Psoas muscle (tissue), 8 donors: ENCODE results near the gene GAS6. TPM values are rescaled to one million over a fixed set of nuclear protein-coding genes. Genes with fewer than 3 reads are reported as not detected.
A peak's percentile ranks its signal among the peaks of the same experiment; 100 is the strongest.

Experiments
- ATAC-seq, 4 donors: fragments of 200-7000 bp; cut with Tn5 transposase; one replicate each; pipeline ENCODE4 v1.9.1; 2020; ENCODE audit warnings: moderate library complexity in 3 of 4, mild to moderate bottlenecking in 2 of 4
- DNase-seq, 2 donors: peaks; one replicate each; pipeline ENCODE4 v3.0.0-alpha.2; 2020
- H3K27ac ChIP-seq: fragments of 200-600 bp; one replicate; pipeline ENCODE4 v1.8.0; 2022
- H3K27me3 ChIP-seq, 3 donors: fragments of 200-600 bp in 1 of 3; one replicate each; pipeline versions ENCODE4 v1.6.1 to v1.8.0; 2013 to 2022; ENCODE audit warnings: low read length in 2 of 3, mild to moderate bottlenecking in 2 of 3, moderate library complexity in 1 of 3; ENCODE audit not compliant: insufficient read depth in 3 of 3
- H3K36me3 ChIP-seq, 2 donors: fragments of 200-600 bp in 1 of 2; one replicate each; pipeline versions ENCODE4 v1.6.1 to v1.8.0; 2013 to 2022; ENCODE audit warnings: low read depth in 1 of 2, mild to moderate bottlenecking in 1 of 2, moderate library complexity in 1 of 2; ENCODE audit not compliant: insufficient read depth in 1 of 2
- H3K4me1 ChIP-seq: fragments of 200-600 bp; one replicate; pipeline ENCODE4 v1.8.0; 2022
- H3K4me3 ChIP-seq: fragments of 200-600 bp; one replicate; pipeline ENCODE4 v1.8.0; 2022; ENCODE audit warnings: mild to moderate bottlenecking
- H3K9me3 ChIP-seq: fragments of 200-600 bp; one replicate; pipeline ENCODE4 v1.8.0; 2022
- WGBS, 3 donors: extraction: QIAGEN DNeasy Blood & Tissue Kit; methylation state at CpG; one replicate each; pipeline versions ENCODE4 v1.1.6 to v1.1.7; 2013; 5-methylcytosine and 5-hydroxymethylcytosine counted together
- intact Hi-C, 2 donors: fragments of 100-400 bp; cut with DNase I; formaldehyde crosslinking; loops; one replicate each; pipeline versions ENCODE4 v1.11.0 to v1.14.2; 2022
- polyA plus RNA-seq, 3 donors: library from polyadenylated mRNA; stranded (reverse); fragments of 200-250 nt; gene quantifications; one replicate each; pipeline ENCODE4 v1.2.3, GENCODE V29; 2013
- total RNA-seq, 4 donors: library from RNA; stranded (reverse); fragmentation: NEBNext Ultra II Directional in 2 of 4; extraction: Animal tissue kit (Norgen Biotek cat#: 25700) in 2 of 4; gene quantifications; one replicate each; pipeline versions ENCODE4 v1.2.1 to v1.2.4, GENCODE V29; 2021 to 2023
- TF ChIP-seq, protein P1 (sequence below): fragments of 200-600 bp; IDR thresholded peaks from one replicate; pipeline ENCODE4 v1.8.0; 2022; ENCODE audit warnings: antibody characterized with exemption
- donor health status: healthy with polysubstance abuse.
- donor health status: DM: no; HTN: no; CAD: no; lungs with moderate emphysema.
- donor health status: Bipolar disorder and iron deficiency.
- donor health status: healthy.
- donor health status: DM: yes; HTN: yes; CAD: no.
- donor health status: DM: no; HTN: no; CAD: no.
- donor health status: DM: no; HTN: no; CAD: no.
- donor health status: DM: yes; HTN: yes; CAD: no.

Gene GAS6
- total and polyA plus RNA-seq, 7 donors: 51.6 to 103 (median 65.8) TPM

DNA sequence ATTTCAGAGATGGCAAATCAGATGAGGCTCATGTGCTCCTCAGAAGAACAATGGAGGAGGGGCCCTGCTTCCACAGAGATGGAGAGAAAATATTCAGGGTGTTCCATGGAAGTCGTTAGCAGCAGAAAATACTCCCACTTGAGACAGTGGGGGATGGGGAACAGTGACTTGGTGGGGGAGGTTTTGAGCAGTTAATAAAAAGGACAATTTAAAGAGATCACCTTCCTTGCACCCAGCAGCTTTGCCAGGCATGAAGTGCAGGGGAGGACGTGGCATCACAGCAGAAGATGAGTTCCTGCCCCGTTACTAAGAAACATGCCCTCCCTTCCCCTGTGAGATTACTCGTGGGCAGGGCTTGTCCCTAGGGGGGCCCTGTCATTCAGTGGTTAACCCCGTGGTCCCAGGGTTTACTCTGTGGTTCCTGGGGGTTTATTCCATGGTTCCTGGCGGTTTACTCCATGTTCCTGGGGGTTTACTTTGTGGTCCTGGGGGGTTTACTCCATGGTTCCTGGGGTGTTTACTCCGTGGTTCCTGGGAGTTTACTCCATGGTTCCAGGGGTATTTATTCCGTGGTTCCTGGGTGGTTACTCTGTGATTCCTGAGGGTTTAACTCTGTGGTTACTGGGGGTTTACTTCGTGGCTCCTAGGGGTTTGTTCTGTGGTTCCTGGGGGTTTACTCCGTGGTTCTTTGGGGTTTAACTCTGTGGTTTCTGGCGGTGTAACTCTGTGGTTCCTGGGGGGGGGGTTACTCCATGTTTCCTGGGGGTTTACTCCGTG is 55.6 kb downstream of the GAS6 start:
- H3K4me3 ChIP-seq: no peak overlapping the region
- DNase-seq (no peak), ATAC-seq (no peak)
- H3K27me3 ChIP-seq: no peaks in the 10 kb centered on the region
- no peaks in the 10 kb centered on the region for H3K9me3 ChIP-seq
- no peaks in the 10 kb centered on the region for H3K4me1 ChIP-seq
- no peak overlapping the region for H3K27ac ChIP-seq
- 79 to 82% (median 79%) methylated on average over 12 of the region's 12 CpGs for WGBS, 3 donors
- TF ChIP-seq, protein P1, sequence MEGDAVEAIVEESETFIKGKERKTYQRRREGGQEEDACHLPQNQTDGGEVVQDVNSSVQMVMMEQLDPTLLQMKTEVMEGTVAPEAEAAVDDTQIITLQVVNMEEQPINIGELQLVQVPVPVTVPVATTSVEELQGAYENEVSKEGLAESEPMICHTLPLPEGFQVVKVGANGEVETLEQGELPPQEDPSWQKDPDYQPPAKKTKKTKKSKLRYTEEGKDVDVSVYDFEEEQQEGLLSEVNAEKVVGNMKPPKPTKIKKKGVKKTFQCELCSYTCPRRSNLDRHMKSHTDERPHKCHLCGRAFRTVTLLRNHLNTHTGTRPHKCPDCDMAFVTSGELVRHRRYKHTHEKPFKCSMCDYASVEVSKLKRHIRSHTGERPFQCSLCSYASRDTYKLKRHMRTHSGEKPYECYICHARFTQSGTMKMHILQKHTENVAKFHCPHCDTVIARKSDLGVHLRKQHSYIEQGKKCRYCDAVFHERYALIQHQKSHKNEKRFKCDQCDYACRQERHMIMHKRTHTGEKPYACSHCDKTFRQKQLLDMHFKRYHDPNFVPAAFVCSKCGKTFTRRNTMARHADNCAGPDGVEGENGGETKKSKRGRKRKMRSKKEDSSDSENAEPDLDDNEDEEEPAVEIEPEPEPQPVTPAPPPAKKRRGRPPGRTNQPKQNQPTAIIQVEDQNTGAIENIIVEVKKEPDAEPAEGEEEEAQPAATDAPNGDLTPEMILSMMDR: no peak
- intact Hi-C loops: no loop called here
- H3K36me3 ChIP-seq: no peaks in the 10 kb centered on the region

DNA sequence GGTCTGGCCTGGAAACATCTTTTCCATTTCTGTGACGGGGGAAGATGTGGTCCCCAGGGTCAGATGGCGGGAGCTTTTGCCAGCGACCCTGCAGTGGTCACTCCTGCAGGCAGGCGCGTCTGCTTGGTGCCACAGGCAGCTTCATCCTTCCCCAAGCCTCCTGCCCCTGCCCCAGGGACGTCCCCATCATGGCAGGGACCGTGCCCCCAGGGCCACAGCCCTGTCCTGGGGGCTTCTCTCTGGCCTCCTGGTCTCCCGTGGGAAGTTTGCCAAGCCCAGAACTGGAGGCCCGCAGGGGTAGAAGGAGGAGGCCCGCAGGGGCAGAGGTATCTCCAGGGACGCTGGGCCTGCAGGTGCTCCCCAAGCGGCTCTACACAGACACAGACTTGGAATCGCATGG is 57.4 kb downstream of the GAS6 start:
- intact Hi-C loops: no loop called here

DNA sequence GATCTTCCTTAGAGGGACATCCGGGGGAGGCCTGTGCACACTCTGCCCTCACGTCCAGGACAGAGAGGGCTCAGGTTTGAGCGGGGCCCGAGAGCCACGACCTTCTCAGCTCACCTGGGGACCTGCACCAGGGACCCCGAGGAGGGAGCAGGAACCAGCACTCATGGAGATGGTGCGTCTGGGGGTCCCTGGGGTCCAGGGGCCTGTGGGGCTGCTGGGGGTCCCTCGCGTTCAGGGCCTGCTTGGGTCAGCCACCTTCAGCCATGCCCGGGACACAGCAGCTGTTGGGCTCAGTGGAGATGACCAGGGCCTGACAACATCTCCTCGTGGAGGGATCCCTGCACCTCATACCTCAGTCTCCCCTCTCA is 57.8 kb downstream of the GAS6 start:
- intact Hi-C loops: no loop called here
- 89 to 93% (median 91%) methylated on average over 7 to 11 of the region's 11 CpGs for WGBS, 3 donors

More for the DNA sequence above, 57.4 kb downstream of the GAS6 start:
- Histone ChIP-seq H3K4me1 (no peaks in the 10 kb centered on the region), H3K36me3 (no peaks in the 10 kb centered on the region), H3K4me3 (no peak overlapping the region), H3K27me3 (peaks cover 0 to 4% (median 0%) of the 10 kb centered on the region in 3 donors), H3K9me3 (no peaks in the 10 kb centered on the region), H3K27ac (no peak overlapping the region)
- DNase-seq: no peak
- TF ChIP-seq, protein P1: no peak
- 88 to 92% (median 89%) methylated on average over 13 of the region's 13 CpGs for WGBS, 3 donors
- ATAC-seq: no peak

DNA sequence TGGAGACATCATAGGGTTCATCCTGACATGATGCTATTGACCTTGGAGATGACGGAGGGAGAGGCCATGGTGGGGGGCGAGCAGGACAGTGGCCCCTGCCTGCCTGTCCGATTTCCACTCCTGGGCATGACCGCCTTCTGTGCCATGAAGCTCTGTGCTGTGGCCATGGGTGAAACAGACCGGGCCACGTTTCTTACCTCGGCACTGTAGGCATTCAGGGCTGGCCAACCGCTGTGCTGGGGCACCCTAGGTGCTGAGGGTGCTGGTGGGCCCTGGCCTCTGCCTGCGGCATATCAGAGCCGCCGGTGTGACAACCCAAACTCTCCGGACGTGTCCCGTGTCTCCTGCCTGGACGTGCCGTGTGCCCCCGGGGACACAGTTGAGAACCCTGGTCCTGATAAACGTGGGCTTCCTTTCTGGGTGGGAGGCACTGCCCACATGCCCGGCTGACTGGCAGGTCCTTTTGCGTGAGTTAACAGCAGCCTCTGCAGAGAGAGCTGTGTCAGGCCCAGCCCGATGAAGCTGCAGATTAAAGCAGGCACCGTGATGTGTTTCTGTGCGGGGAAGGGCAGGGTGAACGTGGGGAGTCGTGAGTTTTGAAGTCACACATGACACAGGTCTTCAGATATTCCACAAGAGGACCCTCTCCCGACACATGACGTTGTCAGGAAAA is 58.3 kb downstream of the GAS6 start:
- H3K36me3 ChIP-seq: no peaks in the 10 kb centered on the region
- no peaks in the 10 kb centered on the region for H3K9me3 ChIP-seq
- TF ChIP-seq, protein P1: no peak
- peaks cover 0 to 9% (median 0%) of the 10 kb centered on the region in 3 donors for H3K27me3 ChIP-seq
- DNase-seq (peak in 1 of 2 donors; percentile 36), ATAC-seq (no peak)
- no peaks in the 10 kb centered on the region for H3K4me1 ChIP-seq
- intact Hi-C loops: no loop called here
- 92 to 95% (median 92%) methylated on average over 27 of the region's 27 CpGs for WGBS, 3 donors
- H3K4me3 ChIP-seq: no peak overlapping the region
- no peak overlapping the region for H3K27ac ChIP-seq

More for the DNA sequence above, 57.8 kb downstream of the GAS6 start:
- Histone ChIP-seq H3K36me3 (no peaks in the 10 kb centered on the region), H3K27ac (no peak overlapping the region), H3K4me3 (no peak overlapping the region), H3K27me3 (peaks cover 0 to 9% (median 0%) of the 10 kb centered on the region in 3 donors), H3K4me1 (no peaks in the 10 kb centered on the region), H3K9me3 (no peaks in the 10 kb centered on the region)
- TF ChIP-seq, protein P1: no peak
- ATAC-seq (no peak), DNase-seq (no peak)
